ENCODE measurements around the gene SDHD.

The SDHD gene

DNA sequence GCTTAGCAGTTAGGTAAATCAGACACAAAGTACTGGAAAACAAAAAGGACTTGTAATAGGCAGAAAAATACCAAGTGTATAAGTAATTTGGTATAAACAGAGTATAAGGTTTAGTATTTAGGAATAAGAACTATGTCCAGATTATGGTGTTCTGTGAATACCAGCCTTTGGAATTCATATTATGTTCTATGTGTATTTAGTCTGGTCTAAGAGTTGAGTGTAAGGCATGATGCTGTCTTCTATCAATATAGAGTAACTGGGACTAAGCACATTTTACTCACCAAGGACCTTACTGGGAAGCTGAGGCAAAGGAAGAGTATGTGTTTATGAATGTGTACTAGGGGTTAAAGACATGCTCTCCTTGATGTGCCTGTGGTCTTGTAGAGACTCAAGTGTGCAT, 9.5 kb downstream of the SDHD start:
- no peak for DNase-seq
- in situ Hi-C loops (cut with HindIII; ENCODE audit: low pct_ligation_motif_present, low pct_unique_long_range_greater_than_20kb, low sequenced_read_pairs): no loop called here

DNA sequence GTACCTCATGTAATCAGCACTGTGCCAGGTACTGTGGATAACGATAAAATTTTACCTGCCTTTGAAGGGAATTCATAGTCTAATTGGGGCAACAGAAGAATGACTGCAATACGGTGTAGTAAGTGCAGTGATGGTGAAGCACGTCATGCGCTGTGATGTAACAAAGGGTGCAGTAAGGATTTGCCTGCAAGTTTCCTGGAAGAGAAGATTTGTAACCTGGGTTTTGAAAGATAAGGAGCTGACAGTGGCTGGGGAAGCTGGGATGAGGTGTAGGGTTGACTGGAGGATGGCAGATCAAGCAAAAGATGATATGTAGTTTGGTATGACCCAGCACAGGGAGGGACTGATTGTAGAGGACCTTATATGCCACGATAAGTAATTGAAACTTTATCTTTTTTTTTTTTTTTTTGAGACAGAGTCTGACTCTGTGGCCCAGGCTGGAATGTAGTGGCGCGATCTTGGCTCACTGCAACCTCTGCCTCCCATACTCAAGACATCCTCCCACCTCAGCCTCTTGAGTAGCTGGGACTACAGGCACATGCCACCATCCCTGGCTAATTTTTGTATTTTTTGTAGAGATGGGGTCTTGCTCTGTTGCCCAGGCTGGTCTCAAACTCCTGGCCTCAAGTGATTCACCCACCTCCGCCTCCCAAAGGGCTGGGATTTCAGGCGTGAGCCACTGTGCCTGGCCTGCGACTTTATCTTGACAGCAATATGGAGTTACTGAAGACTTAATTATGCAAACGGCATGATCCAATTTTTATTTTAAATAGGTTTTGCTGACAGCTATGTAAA, 11.3 kb downstream of the SDHD start:
- no peak for DNase-seq

DNA sequence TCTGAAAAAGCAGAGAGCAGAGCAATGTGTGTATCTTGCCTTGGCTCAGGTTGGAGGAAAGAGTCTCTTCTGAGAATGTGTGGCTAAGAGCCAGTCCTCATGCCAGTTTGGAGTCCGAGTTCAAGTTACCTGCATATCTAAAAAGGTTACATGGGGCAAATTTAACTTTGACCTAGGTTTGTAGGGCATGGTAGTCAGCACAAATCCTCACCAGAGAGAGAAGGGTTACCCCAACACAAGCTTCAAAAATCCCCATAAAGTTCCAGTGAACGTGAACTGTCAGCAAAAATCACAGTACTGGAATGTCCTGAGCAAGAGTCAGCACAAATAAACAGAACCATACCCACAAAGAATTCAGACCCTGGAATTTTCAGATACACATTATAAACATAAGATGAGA, 13.8 kb downstream of the SDHD start:
- DNase-seq: no peak
- in situ Hi-C loops (cut with HindIII; ENCODE audit: low pct_ligation_motif_present, low pct_unique_long_range_greater_than_20kb, low sequenced_read_pairs): no loop called here

More for the DNA sequence above, 11.3 kb downstream of the SDHD start:
- in situ Hi-C loops (cut with HindIII; ENCODE audit: low pct_ligation_motif_present, low pct_unique_long_range_greater_than_20kb, low sequenced_read_pairs): no loop called here

DNA sequence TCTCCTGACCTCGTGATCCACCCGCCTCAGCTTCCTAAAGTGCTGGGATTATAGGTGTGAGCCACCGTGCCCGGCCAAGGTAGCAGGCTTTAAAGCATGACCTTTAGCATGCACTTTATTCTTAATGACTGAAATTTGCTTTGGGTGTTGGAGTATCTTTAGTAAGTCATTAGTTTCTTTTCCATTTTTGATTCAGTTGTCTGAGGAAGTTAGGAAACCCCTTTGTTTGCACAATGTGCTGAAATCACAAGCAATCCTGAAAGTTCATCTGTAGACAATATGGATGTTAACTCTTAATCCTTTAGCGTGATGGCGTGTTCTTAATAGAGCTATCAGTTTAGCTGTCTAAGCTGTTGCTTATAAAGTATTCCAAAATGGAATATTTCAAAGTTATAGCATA, 16.8 kb downstream of the SDHD start:
- DNase-seq: no peak

DNA sequence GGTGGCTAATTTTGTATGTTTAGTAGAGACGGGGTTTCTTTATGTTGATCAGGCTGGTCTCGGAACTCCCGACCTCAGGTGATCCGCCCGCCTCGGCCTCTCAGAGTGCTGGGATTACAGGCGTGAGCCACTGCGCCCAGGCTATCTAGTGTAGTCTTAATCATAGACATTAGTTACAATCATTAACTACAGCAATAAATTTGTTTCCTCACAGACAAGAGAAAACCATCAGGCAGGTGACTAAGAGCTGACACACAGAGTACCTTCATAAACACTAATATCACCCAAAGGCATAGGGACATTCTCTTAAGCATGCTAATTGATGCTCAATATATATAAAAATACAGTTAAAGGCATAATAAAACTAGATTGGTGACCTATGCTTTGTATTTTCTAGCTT, 19.4 kb downstream of the SDHD start:
- in situ Hi-C loops (cut with HindIII; ENCODE audit: low pct_ligation_motif_present, low pct_unique_long_range_greater_than_20kb, low sequenced_read_pairs): no loop called here
- DNase-seq: no peak

More for the DNA sequence above, 16.8 kb downstream of the SDHD start:
- in situ Hi-C loops (cut with HindIII; ENCODE audit: low pct_ligation_motif_present, low pct_unique_long_range_greater_than_20kb, low sequenced_read_pairs): no loop called here

DNA sequence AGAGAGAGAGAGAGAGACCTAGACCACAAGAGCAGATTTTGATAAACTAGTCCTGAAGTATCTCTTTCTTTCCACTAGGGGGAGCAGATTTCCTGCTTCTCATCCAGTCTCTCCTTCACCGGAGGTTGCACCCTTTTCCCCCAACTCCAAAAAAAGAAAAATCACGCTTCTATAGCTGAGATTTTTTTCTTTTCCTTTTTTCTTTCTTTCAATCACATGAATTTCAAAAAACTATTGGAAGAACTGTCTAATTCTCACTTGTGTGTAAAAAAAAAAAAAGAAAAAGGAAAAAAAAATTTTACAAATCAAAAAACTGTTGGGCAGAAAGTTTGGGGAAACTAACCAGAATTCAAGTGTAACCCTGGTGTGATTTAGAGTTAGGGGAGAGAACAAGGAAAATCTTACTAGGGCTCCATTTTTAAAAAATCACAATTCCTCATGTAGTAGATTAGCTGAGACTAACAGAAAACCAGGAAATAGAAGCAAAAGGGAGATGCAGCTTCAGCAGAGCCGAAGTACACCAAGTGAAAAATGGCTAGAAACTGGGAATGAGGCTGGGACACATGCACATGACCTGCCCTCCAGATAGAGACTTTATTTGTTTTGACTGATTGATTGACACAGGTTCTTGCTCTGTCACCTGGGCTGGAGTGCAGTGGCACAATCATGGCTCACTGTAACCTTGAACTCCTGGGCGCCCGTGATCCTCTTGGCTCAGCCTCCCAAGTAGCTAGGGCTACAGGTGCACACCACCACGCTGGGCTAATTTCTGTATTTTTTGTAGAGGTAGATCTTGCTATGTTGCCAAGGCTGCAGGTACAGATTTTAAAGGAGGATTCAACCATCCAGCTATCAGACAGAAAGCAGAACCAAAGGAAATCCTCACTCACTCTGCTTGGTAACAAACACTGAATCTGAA, 27.1 kb downstream of the SDHD start:
- in situ Hi-C loops (cut with HindIII; ENCODE audit: low pct_ligation_motif_present, low pct_unique_long_range_greater_than_20kb, low sequenced_read_pairs): no loop called here
- DNase-seq: peak; percentile 72

DNA sequence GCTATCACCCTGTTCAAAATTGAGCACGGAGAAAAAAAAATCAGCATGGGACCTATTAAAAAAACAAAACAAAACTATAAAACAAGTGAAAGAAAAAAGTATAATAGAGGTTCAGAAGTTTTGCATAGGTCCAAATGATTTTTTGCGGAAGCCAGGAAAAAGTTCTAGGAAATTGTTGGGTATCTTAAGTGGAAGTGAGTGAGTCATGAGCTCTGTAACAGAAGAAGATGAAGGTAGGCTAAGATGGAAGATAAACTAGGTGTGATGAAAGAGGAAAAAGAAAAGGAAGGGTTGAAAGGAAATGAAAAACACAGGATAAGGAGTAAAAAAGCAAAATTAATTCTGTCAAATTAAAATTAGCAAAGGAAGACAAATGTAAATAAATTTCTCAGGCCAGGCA, 27.8 kb downstream of the SDHD start:
- no peak for DNase-seq
- in situ Hi-C loops (cut with HindIII; ENCODE audit: low pct_ligation_motif_present, low pct_unique_long_range_greater_than_20kb, low sequenced_read_pairs): no loop called here

DNA sequence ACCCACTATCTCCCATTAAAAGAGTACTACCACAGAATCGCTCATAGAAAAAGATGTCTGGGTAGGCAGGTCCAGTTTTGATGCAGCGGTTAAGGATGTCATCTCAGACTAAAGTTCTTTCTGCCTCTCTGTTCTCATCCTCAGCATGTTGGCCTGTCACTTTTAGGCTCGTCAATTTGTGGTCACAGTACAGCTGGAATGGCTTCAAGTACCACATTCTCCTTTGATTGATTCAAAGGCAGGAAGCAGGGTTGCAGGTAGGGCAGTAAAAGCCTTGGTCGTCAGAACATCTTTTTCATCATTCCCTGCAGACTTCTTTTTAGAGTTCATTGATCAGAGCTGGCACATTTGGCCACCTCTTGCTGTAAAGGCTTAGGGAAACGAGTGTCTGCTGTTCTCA, 28.7 kb downstream of the SDHD start:
- in situ Hi-C loops (cut with HindIII; ENCODE audit: low pct_ligation_motif_present, low pct_unique_long_range_greater_than_20kb, low sequenced_read_pairs): no loop called here

DNA sequence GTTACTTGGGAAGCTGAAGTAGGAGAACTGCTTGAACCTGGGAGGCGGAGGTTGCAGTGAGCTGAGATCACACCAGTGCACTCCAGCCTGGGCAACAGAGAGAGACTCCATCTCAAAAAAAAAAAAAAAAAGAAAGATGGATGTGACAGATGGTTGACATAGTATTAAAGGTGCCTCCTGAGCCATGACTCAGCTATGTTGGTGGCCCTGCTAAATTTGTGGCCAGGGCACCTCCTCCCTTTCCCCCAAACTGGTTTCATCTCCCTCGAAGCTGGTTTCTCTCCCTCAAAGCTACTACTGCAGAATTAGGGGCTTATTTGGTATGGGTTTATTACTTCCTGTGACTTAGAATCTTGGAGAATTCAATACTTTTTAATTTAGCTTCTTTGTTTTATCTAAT, 31.5 kb downstream of the SDHD start:
- DNase-seq: no peak
- in situ Hi-C loops (cut with HindIII; ENCODE audit: low pct_ligation_motif_present, low pct_unique_long_range_greater_than_20kb, low sequenced_read_pairs): no loop called here

More for the DNA sequence above, 28.7 kb downstream of the SDHD start:
- DNase-seq: no peak

DNA sequence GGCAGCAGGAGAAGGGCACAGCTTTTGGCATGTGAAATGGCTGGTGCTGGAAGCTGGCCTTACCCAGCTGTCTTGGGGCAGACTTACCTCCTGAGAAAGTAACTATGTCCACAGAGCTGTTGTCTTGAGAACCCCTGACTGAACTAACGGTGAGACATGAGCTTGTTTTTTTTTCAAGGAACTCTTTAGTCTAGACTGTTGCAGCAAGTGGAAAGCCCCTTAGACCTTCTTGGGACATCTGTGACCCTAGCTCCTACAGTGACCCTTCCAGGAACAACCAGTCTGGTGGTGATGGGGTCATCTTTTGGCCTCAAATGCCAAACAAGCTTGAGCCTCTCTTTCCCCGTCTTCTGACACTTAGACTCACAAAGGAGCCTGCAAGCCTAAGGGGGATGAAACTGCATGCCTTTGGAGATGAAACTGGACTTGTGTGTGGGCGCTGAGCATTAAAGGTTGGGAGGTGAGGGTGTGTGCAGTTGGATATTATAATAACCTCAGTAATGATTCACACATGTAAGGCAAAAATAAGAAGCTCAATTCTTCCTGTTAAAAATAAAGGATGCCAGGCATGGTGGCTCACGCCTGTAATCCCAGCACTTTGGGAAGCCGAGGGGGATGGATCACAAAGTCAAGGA, 35.4 kb downstream of the SDHD start:
- in situ Hi-C loops (cut with HindIII; ENCODE audit: low pct_ligation_motif_present, low pct_unique_long_range_greater_than_20kb, low sequenced_read_pairs): no loop called here
- DNase-seq: no peak

DNA sequence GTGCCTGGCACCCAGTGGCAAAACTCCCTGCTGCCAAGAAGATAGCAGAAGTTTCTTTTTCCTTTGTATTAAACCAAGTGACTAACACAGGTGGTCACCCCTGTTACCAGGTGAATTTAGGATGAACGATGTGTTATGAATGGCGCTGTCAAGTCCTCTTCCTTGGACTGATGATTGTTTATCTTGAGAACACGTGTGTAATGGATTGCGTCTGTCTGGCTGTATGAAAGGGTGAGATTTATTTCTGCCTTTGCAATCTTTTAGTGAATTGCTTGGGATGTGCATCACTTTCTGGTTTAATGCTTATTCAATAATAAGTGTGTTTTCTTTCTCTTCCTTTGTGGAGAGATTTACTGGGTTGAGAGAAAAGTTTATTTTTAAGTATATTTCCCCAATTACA, 36.5 kb downstream of the SDHD start:
- in situ Hi-C loops (cut with HindIII; ENCODE audit: low pct_ligation_motif_present, low pct_unique_long_range_greater_than_20kb, low sequenced_read_pairs): no loop called here
- no peak for DNase-seq

DNA sequence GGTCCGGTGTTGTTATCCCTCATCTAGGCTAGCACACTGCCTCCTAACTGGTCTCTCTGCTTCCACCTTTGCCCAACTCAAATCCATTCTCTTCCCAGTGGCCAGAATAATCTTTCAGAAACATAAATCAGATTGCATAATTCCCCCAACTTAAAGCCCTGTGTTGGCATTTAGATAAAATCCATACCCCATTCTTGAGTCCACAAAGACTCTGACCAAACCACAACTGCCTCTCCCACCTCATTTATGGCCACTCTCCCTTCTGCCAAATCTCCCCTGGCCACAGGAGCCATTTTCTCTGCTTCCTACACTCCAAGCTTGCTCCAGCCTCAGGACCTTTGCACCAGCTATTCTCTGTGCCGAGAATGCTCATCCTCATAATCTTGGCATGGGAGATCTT, 40.4 kb downstream of the SDHD start:
- DNase-seq: no peak
- in situ Hi-C loops (cut with HindIII; ENCODE audit: low pct_ligation_motif_present, low pct_unique_long_range_greater_than_20kb, low sequenced_read_pairs): no loop called here

DNA sequence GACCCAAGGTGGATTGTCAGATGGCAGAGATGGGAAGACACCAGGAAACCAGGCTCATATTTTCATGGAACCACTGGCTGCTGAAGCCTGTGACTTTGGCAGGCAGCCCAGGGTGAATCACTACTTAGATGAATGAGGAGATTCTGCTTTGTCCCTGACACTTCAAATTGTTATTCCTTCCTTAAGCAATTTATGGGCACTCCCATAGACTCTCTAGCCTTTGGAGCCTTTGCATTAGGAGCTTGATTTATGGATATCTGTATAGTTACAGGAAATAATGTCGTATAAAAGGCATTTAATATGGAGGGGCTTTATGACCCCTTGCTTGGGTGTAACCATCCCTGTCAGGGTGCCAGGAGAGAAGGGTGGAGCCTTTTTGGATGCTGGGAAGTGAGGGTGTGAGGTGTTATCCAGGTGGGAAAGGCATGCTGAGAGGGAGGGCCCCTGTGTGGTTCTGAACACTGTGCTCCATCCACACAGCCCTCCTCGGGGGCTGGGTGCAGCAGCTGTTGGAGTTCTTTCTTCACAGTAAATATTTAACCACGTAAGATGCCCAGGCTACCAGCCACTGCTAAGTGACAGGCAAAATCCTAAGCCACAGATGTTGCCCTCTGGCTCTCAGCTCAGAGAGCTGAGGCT, 41.9 kb downstream of the SDHD start:
- in situ Hi-C loops (cut with HindIII; ENCODE audit: low pct_ligation_motif_present, low pct_unique_long_range_greater_than_20kb, low sequenced_read_pairs): no loop called here
- DNase-seq: peak; percentile 79

DNA sequence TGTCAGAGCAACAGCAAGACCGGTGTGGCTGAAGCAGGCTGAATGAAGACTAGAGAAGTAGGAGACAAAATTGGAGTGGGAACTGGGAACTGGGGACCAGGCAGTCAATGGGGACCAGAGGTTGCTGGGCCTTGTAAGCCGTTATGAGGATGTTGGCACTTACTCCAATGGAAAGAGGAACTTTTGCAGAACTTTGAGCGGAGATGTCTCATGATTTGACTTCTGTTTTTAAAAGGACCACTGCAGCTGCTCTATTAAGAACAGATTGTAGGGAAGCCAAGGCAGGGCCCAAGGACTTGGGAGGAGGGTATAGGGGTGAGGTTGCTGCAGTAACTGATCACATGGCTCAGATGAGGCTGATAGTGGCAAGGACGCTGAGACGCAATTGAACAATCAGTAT, 43.0 kb downstream of the SDHD start:
- in situ Hi-C loops (cut with HindIII; ENCODE audit: low pct_ligation_motif_present, low pct_unique_long_range_greater_than_20kb, low sequenced_read_pairs): no loop called here
- DNase-seq: no peak

DNA sequence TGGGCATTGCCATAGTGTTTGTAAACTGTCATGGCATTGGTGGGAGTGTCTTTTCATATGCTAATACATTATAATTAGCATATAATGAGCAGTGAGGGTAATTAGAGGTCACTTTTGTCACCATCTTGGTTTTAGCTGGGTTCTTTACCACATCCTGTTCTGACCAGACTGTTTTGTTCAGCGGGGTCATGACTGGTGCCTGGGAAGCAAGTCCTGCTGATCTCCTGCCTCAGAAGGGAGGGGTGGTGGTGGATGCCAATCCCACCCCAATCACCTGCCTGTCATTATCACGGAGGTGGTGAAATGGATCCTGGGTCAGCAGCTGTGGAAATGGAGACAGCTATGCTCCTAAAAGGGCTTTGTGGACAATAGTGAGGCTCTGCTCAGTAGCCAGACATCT, 46.1 kb downstream of the SDHD start:
- in situ Hi-C loops (cut with HindIII; ENCODE audit: low pct_ligation_motif_present, low pct_unique_long_range_greater_than_20kb, low sequenced_read_pairs): no loop called here
- DNase-seq: no peak

DNA sequence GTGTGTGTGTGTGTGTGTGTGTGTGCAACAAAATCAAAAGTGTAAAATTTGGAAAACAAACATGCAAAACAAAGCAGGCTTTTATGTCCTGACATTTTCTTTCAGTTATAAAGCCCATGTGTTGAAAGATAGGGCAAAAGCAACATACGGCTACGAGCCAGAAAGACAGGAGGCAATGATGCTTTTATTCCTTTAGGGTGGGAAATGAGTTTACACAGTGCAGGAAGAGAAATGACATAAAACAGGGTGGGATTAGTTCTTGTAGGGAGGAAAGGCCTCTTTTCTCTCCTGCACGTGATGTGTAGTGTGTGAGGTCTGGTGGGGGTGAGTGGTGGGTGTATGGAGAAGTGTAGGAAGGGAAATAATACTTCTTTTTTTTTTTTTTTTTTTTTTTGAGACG, 47.8 kb downstream of the SDHD start:
- no peak for DNase-seq
- in situ Hi-C loops (cut with HindIII; ENCODE audit: low pct_ligation_motif_present, low pct_unique_long_range_greater_than_20kb, low sequenced_read_pairs): no loop called here

DNA sequence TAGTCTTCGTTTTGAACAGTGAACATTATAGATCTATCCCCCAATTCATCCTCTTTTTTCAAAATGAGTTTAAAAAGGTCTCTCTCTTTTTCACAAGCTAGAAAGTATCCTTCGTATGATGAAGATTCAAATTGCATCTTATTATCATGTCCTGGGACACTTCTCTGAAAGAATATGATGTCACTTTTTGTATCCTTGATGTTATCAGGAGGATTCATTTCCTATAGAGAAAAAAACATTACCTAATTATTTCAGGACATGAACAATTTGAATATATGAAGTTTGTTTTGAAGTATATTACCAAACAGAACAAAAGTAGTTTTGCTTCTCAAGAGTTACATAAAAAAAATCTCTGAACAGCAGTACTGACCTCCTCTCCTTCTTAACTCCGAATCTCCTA, 56.9 kb downstream of the SDHD start:
- no peak for DNase-seq
- in situ Hi-C loops (cut with HindIII; ENCODE audit: low pct_ligation_motif_present, low pct_unique_long_range_greater_than_20kb, low sequenced_read_pairs): no loop called here

All from ACHN (cell line).